GM23338 (cell line): Measurements from ENCODE around the gene USP20. TPM values are rescaled to one million over a fixed set of nuclear protein-coding genes. Genes with fewer than 3 reads are reported as not detected.

Source experiments
- ATAC-seq: fragments of 200-7000 bp; cut with Tn5 transposase; 3 replicates; pipeline ENCODE4 v1.9.1; 2020
- DNase-seq: peaks from one replicate; pipeline ENCODE4 v3.0.0-alpha.2; 2015; ENCODE audit warnings: low spot score
- H2AFZ ChIP-seq: fragments of 200-600 bp; sonication (generic); 2 replicates; pipeline ENCODE4 v1.8.0; 2016; ENCODE audit warnings: antibody characterized with exemption, mild to moderate bottlenecking, moderate library complexity
- H3F3A ChIP-seq: fragments of 200-600 bp; sonication (generic); replicated peaks from 2 replicates; pipeline ENCODE4 v1.8.0; 2017; ENCODE audit warnings: antibody characterized with exemption, mixed run types, low read depth
- H3K27ac ChIP-seq: fragments of 200-600 bp; sonication (generic); 2 replicates; pipeline ENCODE4 v1.6.1; 2016; ENCODE audit warnings: low read depth
- H3K27me3 ChIP-seq: fragments of 200-600 bp; sonication (generic); 2 replicates; pipeline ENCODE4 v1.8.0; 2016; ENCODE audit warnings: mild to moderate bottlenecking, mixed run types, moderate library complexity; ENCODE audit not compliant: insufficient read depth
- H3K36me3 ChIP-seq: fragments of 200-600 bp; sonication (generic); 2 replicates; pipeline ENCODE4 v1.8.0; 2016; ENCODE audit warnings: mild to moderate bottlenecking; ENCODE audit not compliant: insufficient read depth
- H3K4me1 ChIP-seq: fragments of 200-600 bp; sonication (generic); 2 replicates; pipeline ENCODE4 v1.8.0; 2016; ENCODE audit warnings: mild to moderate bottlenecking, moderate library complexity; ENCODE audit not compliant: insufficient read depth
- H3K4me2 ChIP-seq: fragments of 200-600 bp; sonication (generic); 2 replicates; pipeline ENCODE4 v1.7.1; 2017; ENCODE audit warnings: mixed run types
- H3K4me3 ChIP-seq: fragments of 200-600 bp; sonication (generic); 2 replicates; pipeline ENCODE4 v1.6.1; 2016; ENCODE audit warnings: mixed run types
- H3K79me2 ChIP-seq: fragments of 200-600 bp; sonication (generic); replicated peaks from 2 replicates; pipeline ENCODE4 v1.8.0; 2017; ENCODE audit warnings: mild to moderate bottlenecking; ENCODE audit not compliant: insufficient read depth
- H3K9me2 ChIP-seq: fragments of 200-600 bp; sonication (generic); 2 replicates; pipeline ENCODE4 v1.8.0; 2017; ENCODE audit not compliant: insufficient read depth
- H4K20me1 ChIP-seq: fragments of 200-600 bp; sonication (generic); replicated peaks from 2 replicates; pipeline ENCODE4 v1.8.0; 2017; ENCODE audit warnings: mild to moderate bottlenecking; ENCODE audit not compliant: insufficient read depth
- H3K27ac Mint-ChIP-seq: 2 replicates; pipeline ENCODE4 v1.8.0; 2020; ENCODE audit warnings: inconsistent platforms, mild to moderate bottlenecking, moderate library complexity, mixed read lengths
- H3K27me3 Mint-ChIP-seq: 3 replicates; pipeline ENCODE4 v1.8.0; 2022; ENCODE audit warnings: low read depth, mild to moderate bottlenecking, moderate library complexity, mixed read lengths, inconsistent platforms; ENCODE audit not compliant: insufficient read depth, poor library complexity
- H3K36me3 Mint-ChIP-seq: 3 replicates; pipeline ENCODE4 v1.8.0; 2021; ENCODE audit warnings: low read depth, mild to moderate bottlenecking, inconsistent platforms, moderate library complexity, mixed read lengths
- H3K4me1 Mint-ChIP-seq: 3 replicates; pipeline ENCODE4 v1.8.0; 2020; ENCODE audit warnings: mild to moderate bottlenecking, inconsistent platforms, mixed read lengths
- H3K4me3 Mint-ChIP-seq: 3 replicates; pipeline ENCODE4 v1.8.0; 2021; ENCODE audit warnings: moderate library complexity, mild to moderate bottlenecking, inconsistent platforms, mixed read lengths
- H3K9me3 Mint-ChIP-seq: 3 replicates; pipeline ENCODE4 v1.8.0; 2020; ENCODE audit warnings: moderate library complexity, mild to moderate bottlenecking, inconsistent platforms, mixed read lengths
- CREB1 ChIP-seq: fragments of 250-450 bp; sonication (Bioruptor Pico); IDR thresholded peaks from 2 replicates; pipeline ENCODE4 v1.5.0; 2020; ENCODE audit warnings: low read depth, mild to moderate bottlenecking, moderate library complexity
- POLR2AphosphoS5 ChIP-seq: IDR thresholded peaks from 2 replicates; pipeline ENCODE4 v1.6.1; 2016; ENCODE audit warnings: antibody characterized with exemption, low read depth
- polyA plus RNA-seq: library from polyadenylated mRNA; unstranded; fragments of >200 nt; fragmentation: Nextera tagmentation; extraction: Ambion mirVana; gene quantifications from 2 replicates; pipeline ENCODE4 v1.2.1, GENCODE V29; 2016
- total RNA-seq: library from RNA; depleted of rRNA; stranded (reverse); fragments of >200 nt; shearing (Covaris generic); gene quantifications from 2 replicates; pipeline ENCODE4 v1.2.3, GENCODE V29; 2014
- TF ChIP-seq, protein P1 (sequence below), 2 experiments: fragments of 200-600 bp in 1 of 2; sonication (generic) in 1 of 2; conservative IDR thresholded peaks; 2 replicates each; pipeline versions ENCODE4 v1.5.1 to v1.6.1; 2016 to 2017; ENCODE audit warnings: antibody characterized with exemption in 2 of 2, low read depth in 2 of 2, mild to moderate bottlenecking in 2 of 2, moderate library complexity in 1 of 2

USP20 gene
- total and polyA plus RNA-seq, 2 experiments from 2014 or later = 10.4 to 13.0 TPM

GRCh38 chr9:129866394-129867135 lies 31.3 kb downstream of the USP20 start:
- H3K4me3 ChIP-seq = no peak overlapping the region
- no peaks in the 10 kb centered on the region for H3K9me2 ChIP-seq
- H4K20me1 ChIP-seq = no peaks in the 10 kb centered on the region
- no peak overlapping the region for H3K27ac ChIP-seq
- no peak overlapping the region for H3K4me3 Mint-ChIP-seq
- DNase-seq (no peak), ATAC-seq (no peak)
- H3K9me3 Mint-ChIP-seq = no peaks in the 10 kb centered on the region; the same call in 2 of the 3 replicates
- TF ChIP-seq, protein P1, sequence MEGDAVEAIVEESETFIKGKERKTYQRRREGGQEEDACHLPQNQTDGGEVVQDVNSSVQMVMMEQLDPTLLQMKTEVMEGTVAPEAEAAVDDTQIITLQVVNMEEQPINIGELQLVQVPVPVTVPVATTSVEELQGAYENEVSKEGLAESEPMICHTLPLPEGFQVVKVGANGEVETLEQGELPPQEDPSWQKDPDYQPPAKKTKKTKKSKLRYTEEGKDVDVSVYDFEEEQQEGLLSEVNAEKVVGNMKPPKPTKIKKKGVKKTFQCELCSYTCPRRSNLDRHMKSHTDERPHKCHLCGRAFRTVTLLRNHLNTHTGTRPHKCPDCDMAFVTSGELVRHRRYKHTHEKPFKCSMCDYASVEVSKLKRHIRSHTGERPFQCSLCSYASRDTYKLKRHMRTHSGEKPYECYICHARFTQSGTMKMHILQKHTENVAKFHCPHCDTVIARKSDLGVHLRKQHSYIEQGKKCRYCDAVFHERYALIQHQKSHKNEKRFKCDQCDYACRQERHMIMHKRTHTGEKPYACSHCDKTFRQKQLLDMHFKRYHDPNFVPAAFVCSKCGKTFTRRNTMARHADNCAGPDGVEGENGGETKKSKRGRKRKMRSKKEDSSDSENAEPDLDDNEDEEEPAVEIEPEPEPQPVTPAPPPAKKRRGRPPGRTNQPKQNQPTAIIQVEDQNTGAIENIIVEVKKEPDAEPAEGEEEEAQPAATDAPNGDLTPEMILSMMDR (conservative IDR thresholded peaks at IDR 0.05; ENCODE audit: low read depth in 2 of 2) = no peak
- H3K4me2 ChIP-seq = no peak overlapping the region
- no peak overlapping the region for H2AFZ ChIP-seq
- peaks cover 21% of the 10 kb centered on the region; the same call in 2 of the 3 replicates for H3K36me3 Mint-ChIP-seq
- peaks cover 15% of the 10 kb centered on the region for H3K27me3 Mint-ChIP-seq
- no peaks in the 10 kb centered on the region; the same call in 2 of the 3 replicates for H3K4me1 Mint-ChIP-seq
- no peaks in the 10 kb centered on the region for H3K4me1 ChIP-seq
- H3K36me3 ChIP-seq = no peaks in the 10 kb centered on the region
- H3K79me2 ChIP-seq = no peaks in the 10 kb centered on the region
- H3K27ac Mint-ChIP-seq = no peak overlapping the region
- no peaks in the 10 kb centered on the region for H3F3A ChIP-seq
- H3K27me3 ChIP-seq = no peaks in the 10 kb centered on the region

DNA sequence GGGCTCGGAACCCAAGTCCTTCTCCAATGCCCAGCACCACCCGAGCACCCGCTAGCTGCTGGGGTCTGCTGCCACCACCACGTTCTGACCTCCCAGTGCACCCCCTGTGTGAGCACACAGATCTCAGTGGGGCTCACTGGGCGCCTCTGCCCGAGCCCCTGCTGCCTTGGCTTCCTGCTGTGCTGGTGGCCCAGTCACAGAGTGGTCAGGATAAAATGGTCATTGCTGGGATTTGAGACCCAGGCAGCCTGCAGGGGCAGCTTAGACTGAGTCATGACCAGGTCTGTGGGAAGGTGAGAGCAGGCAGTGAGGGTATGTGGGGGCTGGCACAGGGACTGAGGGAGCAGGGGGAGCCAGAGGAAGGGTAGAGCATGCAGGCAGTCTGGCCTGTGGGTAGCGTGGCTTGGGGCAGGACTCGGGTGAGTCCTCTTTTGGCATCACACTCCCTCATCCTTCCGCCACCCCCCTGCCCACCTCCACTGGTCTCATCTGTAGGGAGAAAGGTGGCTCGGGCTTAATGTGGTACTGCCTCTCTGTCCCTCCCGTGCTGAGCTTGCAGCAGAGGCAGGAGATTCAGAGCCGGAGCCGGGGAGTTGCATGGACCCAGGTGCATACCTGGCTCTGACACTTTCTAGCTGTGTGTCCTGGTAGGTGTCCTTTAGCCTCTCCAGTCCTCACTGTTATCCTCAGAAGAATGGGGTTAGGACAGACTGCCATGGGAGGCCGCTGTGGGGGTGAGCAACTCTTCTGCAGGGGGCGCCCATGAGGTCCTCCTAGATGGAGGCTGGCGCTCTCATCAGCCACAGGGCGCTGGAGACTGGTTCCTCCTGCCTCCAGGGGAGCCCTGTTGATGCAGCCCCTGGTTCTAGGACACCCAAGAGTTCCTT lies 32.1 kb downstream of the USP20 start:
- TF ChIP-seq POLR2AphosphoS5 (no peak), CREB1 (no peak)
- TF ChIP-seq, protein P1 (conservative IDR thresholded peaks at IDR 0.05; ENCODE audit: low read depth in 2 of 2) = peak; percentile 38 to 61
- Histone ChIP-seq H3K9me2 (no peaks in the 10 kb centered on the region), H4K20me1 (no peaks in the 10 kb centered on the region), H3K27me3 (no peaks in the 10 kb centered on the region), H3K36me3 (no peaks in the 10 kb centered on the region), H3K27ac (no peak overlapping the region), H3K4me2 (no peak overlapping the region), H3K79me2 (no peaks in the 10 kb centered on the region), H3F3A (no peaks in the 10 kb centered on the region), H3K4me1 (no peaks in the 10 kb centered on the region), H3K4me3 (no peak overlapping the region), H2AFZ (no peak overlapping the region)
- H3K36me3 Mint-ChIP-seq = peaks cover 17% of the 10 kb centered on the region; the same call in 2 of the 3 replicates
- H3K27me3 Mint-ChIP-seq = peaks cover 15% of the 10 kb centered on the region
- ATAC-seq = peak; percentile 77
- H3K4me3 Mint-ChIP-seq = no peak overlapping the region
- H3K4me1 Mint-ChIP-seq = no peaks in the 10 kb centered on the region; the same call in 2 of the 3 replicates
- peak overlapping the region; percentile 81; the same call in 1 of the 2 replicates for H3K27ac Mint-ChIP-seq
- DNase-seq = peak; percentile 42
- no peaks in the 10 kb centered on the region; the same call in 2 of the 3 replicates for H3K9me3 Mint-ChIP-seq
